Activated naive CD8-positive, alpha-beta T cell treated with anti-CD3 and anti-CD28 coated beads, Interleukin-2, amount 10 ng/mL, durations not matched to agents 7 days and 5 days (primary cell): ENCODE results near the gene SETMAR. TPM values are rescaled to one million over a fixed set of nuclear protein-coding genes. Genes with fewer than 3 reads are reported as not detected.

Experiments used
- ATAC-seq: fragments of 150-1000 bp; cut with Tn5 transposase; one replicate; pipeline ENCODE4 v1.10.0; 2021; ENCODE audit warnings: low read depth, moderate library complexity
- POLR2A ChIA-PET: fragments of 350-600 bp; sonication (Branson Sonifier 250); formaldehyde crosslinking; loops from one replicate; lab custom pipeline; 2021; ENCODE audit warnings: antibody characterized with exemption; lab: Charles Lee
- DNase-seq: peaks from one replicate; pipeline ENCODE4 v3.0.0; 2021
- H3K27ac Mint-ChIP-seq: one replicate; pipeline ENCODE4 v1.8.0; 2022; ENCODE audit warnings: mild to moderate bottlenecking, mixed read lengths
- H3K27me3 Mint-ChIP-seq: one replicate; pipeline ENCODE4 v1.8.0; 2022; ENCODE audit warnings: mild to moderate bottlenecking, moderate library complexity, mixed read lengths
- H3K36me3 Mint-ChIP-seq: one replicate; pipeline ENCODE4 v1.8.0; 2021; ENCODE audit warnings: mild to moderate bottlenecking, mixed read lengths
- H3K4me1 Mint-ChIP-seq: one replicate; pipeline ENCODE4 v1.8.0; 2021; ENCODE audit warnings: mixed read lengths
- H3K4me3 Mint-ChIP-seq: one replicate; pipeline ENCODE4 v1.8.0; 2022; ENCODE audit warnings: mild to moderate bottlenecking, moderate library complexity, mixed read lengths
- H3K9me3 Mint-ChIP-seq: one replicate; pipeline ENCODE4 v1.8.0; 2021; ENCODE audit warnings: mixed read lengths
- total RNA-seq, 2 experiments: library from RNA; stranded (reverse); gene quantifications; one replicate each; pipeline ENCODE4 v1.2.3, GENCODE V29; 2021

SETMAR gene
- total RNA-seq, 2 experiments from 2014 or later: 10.0 to 11.3 TPM

- Mint-ChIP-seq H3K27me3 (no peaks in the 10 kb centered on the region), H3K9me3 (no peaks in the 10 kb centered on the region), H3K4me3 (no peak overlapping the region), H3K27ac (no peak overlapping the region), H3K36me3 (peaks cover 8% of the 10 kb centered on the region), H3K4me1 (peaks cover 7% of the 10 kb centered on the region)
- POLR2A ChIA-PET: no interaction called here
- DNase-seq (no peak), ATAC-seq (no peak)
These were observed 40.1 kb downstream of the SETMAR start for GRCh38 chr3:4343258-4343657.

DNA sequence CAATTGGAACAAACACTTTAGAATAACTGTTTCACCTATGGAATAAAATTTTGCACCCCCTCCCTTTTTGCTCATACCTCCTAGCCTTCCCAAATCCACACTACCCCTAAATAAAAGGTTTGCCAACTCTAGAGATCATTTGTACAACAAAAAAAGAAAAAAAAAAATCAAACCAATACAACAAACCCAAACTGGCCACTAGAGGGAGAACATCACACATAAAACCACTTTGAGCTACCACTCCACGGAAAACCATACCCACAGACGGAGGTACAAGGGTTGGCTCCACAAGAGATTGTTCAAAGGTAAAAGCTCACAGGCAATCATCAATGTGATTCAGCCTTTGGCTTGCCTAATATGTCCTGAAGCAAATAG, 47.6 kb downstream of the SETMAR start:
- DNase-seq: no peak
- peak overlapping the region; percentile 60 for H3K4me3 Mint-ChIP-seq

GRCh38 chr3:4351164-4351855, 48.1 kb downstream of the SETMAR start:
- Mint-ChIP-seq H3K4me1 (peaks cover 27% of the 10 kb centered on the region), H3K4me3 (peak overlapping the region; percentile 76), H3K9me3 (no peaks in the 10 kb centered on the region), H3K27me3 (no peaks in the 10 kb centered on the region), H3K27ac (peak overlapping the region; percentile 78), H3K36me3 (peaks cover 11% of the 10 kb centered on the region)
- DNase-seq (no peak), ATAC-seq (peak; percentile 64)
- POLR2A ChIA-PET: interaction anchor here (0.9 to 1.8 kb wide), 8 partner anchors 41 to 234 kb away, joined by 3 to 25 read pairs (median 4); partner anchors contain the start of genes ITPR1 and SUMF1

More for the DNA sequence above, 47.6 kb downstream of the SETMAR start:
- no peaks in the 10 kb centered on the region for H3K9me3 Mint-ChIP-seq
- ATAC-seq: peak; percentile 81
- H3K27ac Mint-ChIP-seq: peak overlapping the region; percentile 13
- H3K36me3 Mint-ChIP-seq: peaks cover 11% of the 10 kb centered on the region
- peaks cover 27% of the 10 kb centered on the region for H3K4me1 Mint-ChIP-seq
- H3K27me3 Mint-ChIP-seq: no peaks in the 10 kb centered on the region
- POLR2A ChIA-PET: interaction anchor here (0.8 to 1.8 kb wide), 9 partner anchors 41 to 234 kb away, joined by 3 to 25 read pairs (median 4); partner anchors contain the start of genes ITPR1 and SUMF1

DNA sequence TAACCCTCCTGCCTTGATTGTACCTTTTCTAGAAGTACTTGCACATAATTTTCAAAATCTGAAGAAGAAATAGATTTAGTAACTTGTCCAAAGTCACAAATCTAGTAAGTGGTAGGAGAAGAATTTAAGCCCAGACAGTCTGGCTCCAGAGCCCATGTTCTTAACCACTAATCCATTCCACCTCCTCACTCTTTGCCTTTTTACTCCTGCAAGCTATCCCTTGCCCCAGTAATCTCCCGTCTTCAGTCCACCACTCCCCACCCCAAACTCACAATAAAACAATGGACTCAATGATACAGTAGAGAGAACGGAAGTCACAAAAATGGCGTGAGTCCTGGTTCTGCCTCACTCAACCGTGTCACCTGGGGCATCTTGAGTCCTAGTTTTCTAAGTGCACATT, 48.7 kb downstream of the SETMAR start:
- ATAC-seq (no peak), DNase-seq (no peak)
- H3K27me3 Mint-ChIP-seq: no peaks in the 10 kb centered on the region
- peak overlapping the region; percentile 76 for H3K4me3 Mint-ChIP-seq
- POLR2A ChIA-PET: interaction anchor here (1.5 to 1.8 kb wide), 2 partner anchors 115 to 142 kb away, joined by 7 to 25 read pairs; partner anchors contain the start of genes ITPR1 and SUMF1
- H3K36me3 Mint-ChIP-seq: peaks cover 8% of the 10 kb centered on the region
- H3K27ac Mint-ChIP-seq: peak overlapping the region; percentile 78
- H3K9me3 Mint-ChIP-seq: no peaks in the 10 kb centered on the region
- peaks cover 27% of the 10 kb centered on the region for H3K4me1 Mint-ChIP-seq

DNA sequence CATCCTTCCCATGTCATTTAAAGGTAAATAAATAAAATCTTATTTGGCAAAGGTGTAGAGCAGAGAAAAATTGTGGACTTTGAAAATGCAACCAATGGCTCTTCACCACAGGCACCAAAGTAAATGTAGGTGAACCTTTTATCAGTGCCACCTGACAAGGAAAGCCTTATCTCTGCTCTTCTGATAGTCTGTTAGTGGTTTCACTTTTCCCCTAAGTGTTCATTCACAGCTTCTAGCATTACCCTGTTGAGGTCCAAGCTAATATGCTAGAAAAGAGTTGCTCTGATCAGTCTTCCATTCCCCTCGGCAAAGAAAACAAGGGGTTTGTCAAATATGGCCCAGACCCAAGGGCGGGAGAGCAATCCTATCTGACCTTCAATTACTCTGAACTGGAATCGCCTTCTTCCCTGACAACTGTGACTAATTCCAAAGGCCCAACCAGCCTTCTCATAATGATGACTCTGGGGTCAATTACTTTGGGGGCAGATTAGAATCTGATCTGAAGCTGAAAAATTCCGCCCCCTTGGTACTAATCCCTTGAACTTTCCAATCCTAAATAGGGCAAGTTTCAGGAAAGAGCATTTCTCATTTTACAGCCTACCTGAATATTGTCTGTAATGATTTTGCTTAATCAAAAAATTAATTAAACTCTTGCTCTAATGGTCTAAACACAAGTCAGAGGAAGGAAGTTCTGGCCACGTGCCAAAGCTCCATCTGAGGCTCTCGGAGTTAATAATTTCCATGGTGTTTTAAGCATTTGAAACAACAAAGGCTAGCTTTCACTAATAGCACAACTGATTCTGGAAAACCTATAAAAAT, 52.4 kb downstream of the SETMAR start:
- ATAC-seq (no peak), DNase-seq (no peak)
- H3K27ac Mint-ChIP-seq: no peak overlapping the region
- no peak overlapping the region for H3K4me3 Mint-ChIP-seq
- peaks cover 4% of the 10 kb centered on the region for H3K36me3 Mint-ChIP-seq
- peaks cover 26% of the 10 kb centered on the region for H3K4me1 Mint-ChIP-seq
- no peaks in the 10 kb centered on the region for H3K9me3 Mint-ChIP-seq
- H3K27me3 Mint-ChIP-seq: no peaks in the 10 kb centered on the region
- POLR2A ChIA-PET: no interaction called here

- ATAC-seq: no peak
- no peaks in the 10 kb centered on the region for H3K9me3 Mint-ChIP-seq
- no peak overlapping the region for H3K27ac Mint-ChIP-seq
- H3K4me1 Mint-ChIP-seq: peaks cover 22% of the 10 kb centered on the region
- DNase-seq: no peak
- POLR2A ChIA-PET: no interaction called here
- H3K36me3 Mint-ChIP-seq: peaks cover 4% of the 10 kb centered on the region
- no peak overlapping the region for H3K4me3 Mint-ChIP-seq
- H3K27me3 Mint-ChIP-seq: no peaks in the 10 kb centered on the region
These were observed 53.0 kb downstream of the SETMAR start for GRCh38 chr3:4356220-4356540.

GRCh38 chr3:4356546-4357410, 53.6 kb downstream of the SETMAR start:
- no peaks in the 10 kb centered on the region for H3K9me3 Mint-ChIP-seq
- ATAC-seq (no peak), DNase-seq (no peak)
- H3K36me3 Mint-ChIP-seq: peaks cover 4% of the 10 kb centered on the region
- peaks cover 16% of the 10 kb centered on the region for H3K4me1 Mint-ChIP-seq
- POLR2A ChIA-PET: no interaction called here
- no peak overlapping the region for H3K4me3 Mint-ChIP-seq
- no peak overlapping the region for H3K27ac Mint-ChIP-seq
- H3K27me3 Mint-ChIP-seq: no peaks in the 10 kb centered on the region

DNA sequence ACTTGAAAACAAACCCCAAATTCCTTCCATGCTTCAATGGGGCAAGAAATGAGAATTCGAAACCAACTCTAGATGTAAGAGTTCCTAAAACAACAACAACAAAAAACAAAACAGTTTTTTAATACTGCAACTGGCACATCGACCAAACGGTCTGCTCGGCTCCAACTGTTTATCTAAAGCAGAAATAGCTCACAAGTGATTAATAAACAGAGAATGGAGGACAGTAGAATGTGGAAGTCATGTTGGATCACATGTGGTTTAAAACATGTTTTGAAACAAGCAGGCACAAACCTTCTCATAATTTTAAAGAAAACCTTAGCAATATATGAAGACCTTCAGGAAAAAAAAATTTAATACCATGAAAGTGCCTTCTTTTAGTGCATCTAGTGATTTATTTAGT, 55.1 kb downstream of the SETMAR start:
- no peaks in the 10 kb centered on the region for H3K9me3 Mint-ChIP-seq
- no peaks in the 10 kb centered on the region for H3K27me3 Mint-ChIP-seq
- no peak for DNase-seq
- H3K4me3 Mint-ChIP-seq: no peak overlapping the region
- POLR2A ChIA-PET: no interaction called here
- no peaks in the 10 kb centered on the region for H3K36me3 Mint-ChIP-seq
- ATAC-seq: no peak
- H3K27ac Mint-ChIP-seq: no peak overlapping the region
- peaks cover 5% of the 10 kb centered on the region for H3K4me1 Mint-ChIP-seq

DNA sequence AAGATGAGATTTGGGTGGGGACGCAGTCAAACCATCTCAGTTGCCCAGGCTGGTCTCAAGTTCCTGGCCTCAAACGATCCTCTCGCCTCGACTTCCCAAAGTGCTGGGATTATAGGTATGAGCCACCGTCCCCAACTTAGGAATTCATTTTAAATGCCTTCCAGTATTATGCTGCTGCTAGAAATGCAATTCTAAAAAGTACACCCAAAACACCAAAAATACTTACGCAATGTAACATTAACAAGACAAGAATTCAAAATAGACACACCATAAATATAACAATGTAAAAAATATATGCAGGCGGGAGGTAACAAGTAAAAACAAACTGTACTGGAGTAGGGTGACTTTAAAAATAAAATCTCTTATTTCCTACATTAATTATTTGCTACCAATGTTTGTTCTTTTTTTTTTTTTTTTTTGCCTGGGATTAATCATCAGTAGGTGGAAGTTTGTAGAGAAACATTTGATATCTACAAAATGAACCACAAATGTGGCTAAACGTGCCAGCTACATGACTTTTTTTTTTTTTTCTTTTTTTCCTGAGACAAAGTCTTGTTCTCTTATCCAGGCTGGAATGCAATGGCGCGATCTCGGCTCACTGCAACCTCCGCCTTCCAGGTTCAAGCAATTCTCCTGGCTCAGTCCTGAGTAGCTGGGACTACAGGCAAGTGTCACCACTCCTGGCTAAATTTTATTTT, 56.8 kb downstream of the SETMAR start:
- Mint-ChIP-seq H3K36me3 (no peaks in the 10 kb centered on the region), H3K27ac (no peak overlapping the region)
- ATAC-seq: no peak

DNA sequence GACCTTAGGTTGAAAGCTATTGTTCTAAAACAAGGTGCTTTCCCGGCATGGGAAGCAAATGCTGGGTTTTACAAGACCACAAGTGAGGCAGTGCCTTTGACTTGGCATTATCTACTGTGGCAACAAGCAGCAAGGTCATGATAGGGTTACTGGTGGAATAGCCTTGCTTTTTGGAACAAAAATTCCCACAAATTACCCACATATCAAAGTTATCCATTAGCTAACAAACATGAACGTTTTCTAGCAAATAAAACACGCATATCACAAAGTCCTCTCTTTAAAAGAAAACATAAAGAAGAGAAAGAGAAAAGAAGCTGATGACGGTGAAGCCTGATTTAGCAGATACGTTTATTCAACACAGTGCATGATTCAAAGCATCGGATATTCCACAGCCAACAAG, 57.6 kb downstream of the SETMAR start:
- no peak for ATAC-seq
- Mint-ChIP-seq H3K36me3 (no peaks in the 10 kb centered on the region), H3K4me1 (no peaks in the 10 kb centered on the region), H3K27me3 (no peaks in the 10 kb centered on the region), H3K27ac (no peak overlapping the region), H3K9me3 (no peaks in the 10 kb centered on the region), H3K4me3 (no peak overlapping the region)
- POLR2A ChIA-PET: interaction anchor here (0.6 kb wide), 1 partner anchor 9 kb away, joined by 3 read pairs; no protein-coding TSS in a partner anchor
- no peak for DNase-seq

More for the DNA sequence above, 56.8 kb downstream of the SETMAR start:
- no peak overlapping the region for H3K4me3 Mint-ChIP-seq
- no peak for DNase-seq
- H3K4me1 Mint-ChIP-seq: peaks cover 5% of the 10 kb centered on the region
- POLR2A ChIA-PET: no interaction called here
- H3K9me3 Mint-ChIP-seq: no peaks in the 10 kb centered on the region
- no peaks in the 10 kb centered on the region for H3K27me3 Mint-ChIP-seq

DNA sequence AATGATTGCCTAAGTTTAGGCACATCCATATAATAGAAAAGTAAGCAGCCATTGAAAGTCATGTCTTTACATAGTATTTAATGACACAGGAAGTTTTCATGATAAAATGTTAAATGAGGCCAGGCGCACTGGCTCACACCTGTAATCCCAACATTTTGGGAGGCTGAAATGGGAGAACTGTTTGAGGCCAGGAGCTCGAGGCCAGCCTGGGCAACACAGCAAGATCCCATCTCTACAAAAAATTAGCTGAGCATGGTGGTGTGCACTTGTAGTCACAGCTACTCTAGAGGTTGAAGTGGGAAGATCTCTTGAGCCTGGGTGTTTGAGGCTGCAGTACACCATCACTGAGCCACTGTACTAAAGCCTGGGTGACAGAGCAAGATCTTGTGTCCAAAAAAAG, 59.4 kb downstream of the SETMAR start:
- Mint-ChIP-seq H3K9me3 (no peaks in the 10 kb centered on the region), H3K36me3 (no peaks in the 10 kb centered on the region), H3K27ac (no peak overlapping the region), H3K27me3 (no peaks in the 10 kb centered on the region), H3K4me1 (no peaks in the 10 kb centered on the region), H3K4me3 (no peak overlapping the region)
- DNase-seq (no peak), ATAC-seq (no peak)
- POLR2A ChIA-PET: no interaction called here
